CD14-positive monocyte (primary cell): ENCODE measurements around the gene PPP2R3B. TPM values are rescaled to one million over a fixed set of nuclear protein-coding genes. Genes with fewer than 3 reads are reported as not detected.
"Not testable (repeated sequence)": the region's sequence is repeated elsewhere in the genome, so short reads cannot be mapped to it uniquely, and the experiment has no call there.

ENCODE experiments used
- DNase-seq, 3 donors: peaks; one replicate each; pipeline ENCODE4 v3.0.0-alpha.2; 2011 to 2022
- H2AFZ ChIP-seq: 2 replicates; pipeline ENCODE4 v1.6.0; 2012; ENCODE audit warnings: mild to moderate bottlenecking, low read depth, low read length, inconsistent platforms; ENCODE audit not compliant: insufficient read depth, poor library complexity, severe bottlenecking
- H3K27ac ChIP-seq, 2 donors: 1 replicate in 1 of 2; 2 replicates in 1 of 2; pipeline ENCODE4 v1.5.1; 2012 to 2013; ENCODE audit warnings: low read length in 2 of 2, control low read depth in 1 of 2, inconsistent platforms in 1 of 2, low read depth in 1 of 2, mild to moderate bottlenecking in 1 of 2
- H3K27me3 ChIP-seq, 2 donors: one replicate each; pipeline versions ENCODE4 v1.6.0 to v1.6.1; 2011 to 2013; ENCODE audit warnings: low read length in 2 of 2; ENCODE audit not compliant: control insufficient read depth in 2 of 2, insufficient read depth in 2 of 2
- H3K36me3 ChIP-seq, 2 donors: replicated peaks in 1 of 2; 1 replicate in 1 of 2; 2 replicates in 1 of 2; pipeline versions ENCODE4 v1.5.1 to v1.6.1; 2012 to 2013; ENCODE audit warnings: low read length in 2 of 2, control low read depth in 1 of 2, inconsistent platforms in 1 of 2, mild to moderate bottlenecking in 1 of 2; ENCODE audit not compliant: insufficient read depth in 2 of 2, control insufficient read depth in 1 of 2
- H3K4me1 ChIP-seq, 2 donors: 1 replicate in 1 of 2; 2 replicates in 1 of 2; pipeline versions ENCODE4 v1.5.1 to v1.6.1; 2012 to 2013; ENCODE audit warnings: low read length in 2 of 2, control low read depth in 1 of 2, inconsistent platforms in 1 of 2, mild to moderate bottlenecking in 1 of 2, moderate library complexity in 1 of 2; ENCODE audit not compliant: insufficient read depth in 2 of 2, control insufficient read depth in 1 of 2
- H3K4me2 ChIP-seq: replicated peaks from 2 replicates; pipeline ENCODE3; 2012; ENCODE audit warnings: low read length, moderate library complexity, mild to moderate bottlenecking; ENCODE audit not compliant: poor library complexity, severe bottlenecking; ENCODE audit errors: extremely low read depth
- H3K4me3 ChIP-seq, 3 experiments: fragments of 200-600 bp in 1 of 3; sonication (generic) in 1 of 3; replicated peaks in 1 of 3; 1 replicate in 2 of 3; 2 replicates in 1 of 3; pipeline ENCODE4 v1.5.1; 2011 to 2013; ENCODE audit warnings: low read length in 3 of 3, mild to moderate bottlenecking in 3 of 3, control low read depth in 2 of 3, low read depth in 2 of 3, inconsistent platforms in 1 of 3, moderate library complexity in 1 of 3
- H3K79me2 ChIP-seq: 2 replicates; pipeline ENCODE4 v1.6.0; 2012; ENCODE audit warnings: mild to moderate bottlenecking, control low read depth, inconsistent platforms, low read length, moderate library complexity; ENCODE audit not compliant: insufficient read depth
- H3K9ac ChIP-seq: 2 replicates; pipeline ENCODE4 v1.6.0; 2017; ENCODE audit warnings: low read length, mild to moderate bottlenecking; ENCODE audit not compliant: insufficient read depth, poor library complexity, severe bottlenecking
- H3K9me3 ChIP-seq, 2 donors: replicated peaks in 1 of 2; 1 replicate in 1 of 2; 2 replicates in 1 of 2; pipeline versions ENCODE4 v1.5.1 to v1.6.1; 2012 to 2013; ENCODE audit warnings: low read length in 2 of 2, control low read depth in 1 of 2; ENCODE audit not compliant: control insufficient read depth in 1 of 2, insufficient read depth in 1 of 2
- H4K20me1 ChIP-seq: 2 replicates; pipeline ENCODE4 v1.6.0; 2012; ENCODE audit warnings: mild to moderate bottlenecking, low read length, control low read depth, moderate library complexity; ENCODE audit not compliant: insufficient read depth
- H3K27ac Mint-ChIP-seq, 7 donors: one replicate each; pipeline ENCODE4 v1.8.0; 2020; ENCODE audit warnings: mild to moderate bottlenecking in 7 of 7, mixed read lengths in 7 of 7, moderate library complexity in 6 of 7, inconsistent platforms in 2 of 7
- H3K27me3 Mint-ChIP-seq, 3 donors: one replicate each; pipeline ENCODE4 v1.8.0; 2021 to 2022; ENCODE audit warnings: low read depth in 3 of 3, mild to moderate bottlenecking in 3 of 3, mixed read lengths in 3 of 3, moderate library complexity in 3 of 3, inconsistent platforms in 1 of 3
- H3K36me3 Mint-ChIP-seq, 2 donors: one replicate each; pipeline ENCODE4 v1.8.0; 2020; ENCODE audit warnings: mixed read lengths in 2 of 2, inconsistent platforms in 1 of 2, mild to moderate bottlenecking in 1 of 2
- H3K4me1 Mint-ChIP-seq: one replicate; pipeline ENCODE4 v1.8.0; 2020; ENCODE audit warnings: mild to moderate bottlenecking, mixed read lengths
- H3K4me3 Mint-ChIP-seq, 2 donors: one replicate each; pipeline ENCODE4 v1.8.0; 2020; ENCODE audit warnings: mild to moderate bottlenecking in 2 of 2, mixed read lengths in 2 of 2, moderate library complexity in 1 of 2
- H3K9me3 Mint-ChIP-seq, 7 donors: one replicate each; pipeline ENCODE4 v1.8.0; 2020 to 2022; ENCODE audit warnings: mixed read lengths in 7 of 7, mild to moderate bottlenecking in 6 of 7, moderate library complexity in 6 of 7, inconsistent platforms in 2 of 7
- CTCF ChIP-seq: fragments of 200-600 bp; IDR thresholded peaks from one replicate; pipeline ENCODE4 v1.8.0; 2022; ENCODE audit warnings: antibody characterized with exemption, mild to moderate bottlenecking
- WGBS: methylation state at CpG from one replicate; pipeline ENCODE4 v1.1.5; 2013; ENCODE audit warnings: missing lambda C conversion rate; ENCODE audit not compliant: insufficient coverage; 5-methylcytosine and 5-hydroxymethylcytosine counted together
- intact Hi-C, 2 donors: fragments of 100-400 bp; cut with micrococcal nuclease; formaldehyde crosslinking; loops; one replicate each; pipeline versions ENCODE4 v1.15.0 to v1.15.1; 2023
- polyA plus RNA-seq, 3 donors: library from polyadenylated mRNA; depleted of rRNA in 1 of 3; unstranded in 2 of 3; stranded (reverse) in 1 of 3; fragments of 300-500 nt in 2 of 3; fragments of >200 nt in 1 of 3; fragmentation: Illumina TruSeq in 2 of 3; gene quantifications; 1 replicate in 2 of 3; 2 replicates in 1 of 3; pipeline ENCODE4 v1.2.3, GENCODE V29; 2012 to 2021

Gene PPP2R3B
- polyA plus RNA-seq, 3 donors, result 2.1 to 9.0 (median 2.3) TPM

- intact Hi-C loops, result loop anchor here in 1 of 2 donors (5.0 kb wide), 1 partner anchor 63 kb away; the partner anchor contains the start of gene PPP2R3B
Measured at GRCh38 chrX:324664-325063, 62.0 kb downstream of the PPP2R3B start.

More at GRCh38 chrX:324664-325063, 62.0 kb downstream of the PPP2R3B start:
- not testable (repeated sequence) for H3K36me3 ChIP-seq, H3K4me3 Mint-ChIP-seq, H3K4me2 ChIP-seq, H3K27ac ChIP-seq, H2AFZ ChIP-seq, H3K9ac ChIP-seq, H3K9me3 Mint-ChIP-seq, H3K27ac Mint-ChIP-seq, H3K36me3 Mint-ChIP-seq, H3K9me3 ChIP-seq, H3K79me2 ChIP-seq, H3K4me3 ChIP-seq, H4K20me1 ChIP-seq
- Mint-ChIP-seq H3K4me1 (peaks cover 33% of the 10 kb centered on the region), H3K27me3 (peaks cover 12 to 56% (median 41%) of the 10 kb centered on the region in 3 donors)
- 45% methylated on average over 13 of the region's 14 CpGs for WGBS
- H3K27me3 ChIP-seq, result peaks cover 0 to 27% of the 10 kb centered on the region in 2 donors
- DNase-seq, result peak in 1 of 3 donors; percentile 22
- peak; percentile 2 for TF ChIP-seq CTCF
- H3K4me1 ChIP-seq, result peaks cover 13 to 20% of the 10 kb centered on the region in 2 donors
